OCI-LY7 (cell line): ENCODE measurements around the gene METTL21C. TPM values are rescaled to one million over a fixed set of nuclear protein-coding genes. Genes with fewer than 3 reads are reported as not detected.

Experiments
- BruUV-seq: library from RNA; stranded (reverse); fragments of 400-500 nt; replicated peaks from 2 replicates; lab custom pipeline; 2021; lab: Mats Ljungman, UMichigan
- CTCF ChIA-PET: fragments of 300-600 bp; sonication (Branson Sonifier 250); formaldehyde crosslinking; loops from one replicate; lab custom pipeline; 2022; ENCODE audit warnings: antibody characterized with exemption; ENCODE audit not compliant: unreplicated experiment; lab: Charles Lee
- POLR2A ChIA-PET: fragments of 300-600 bp; sonication (Branson Sonifier 250); formaldehyde crosslinking; loops from one replicate; lab custom pipeline; 2022; ENCODE audit warnings: antibody characterized with exemption; lab: Charles Lee
- DNase-seq: peaks from one replicate; pipeline ENCODE4 v3.0.0-alpha.2; 2015; ENCODE audit warnings: low spot score
- H2AFZ ChIP-seq: fragments of 200-600 bp; sonication (generic), shearing (Covaris generic); 2 replicates; pipeline ENCODE4 v1.6.1; 2014; ENCODE audit warnings: mild to moderate bottlenecking, antibody characterized with exemption, low read length, moderate library complexity
- H3K27ac ChIP-seq: fragments of 200-600 bp; sonication (generic); 2 replicates; pipeline ENCODE4 v1.5.1; 2014; ENCODE audit warnings: mixed run types, low read depth, mild to moderate bottlenecking, moderate library complexity, low read length, inconsistent platforms; ENCODE audit not compliant: poor library complexity, severe bottlenecking
- H3K36me3 ChIP-seq: fragments of 200-600 bp; sonication (generic); 2 replicates; pipeline ENCODE4 v1.6.1; 2014; ENCODE audit warnings: mild to moderate bottlenecking, antibody characterized with exemption, low read length, moderate library complexity, mixed read lengths; ENCODE audit not compliant: insufficient read depth
- H3K4me1 ChIP-seq: fragments of 200-600 bp; sonication (generic); 2 replicates; pipeline ENCODE4 v1.5.1; 2014; ENCODE audit warnings: mild to moderate bottlenecking, low read length; ENCODE audit not compliant: insufficient read depth, poor library complexity, severe bottlenecking
- H3K4me2 ChIP-seq: fragments of 200-600 bp; sonication (generic); 2 replicates; pipeline ENCODE4 v1.6.1; 2014; ENCODE audit warnings: mild to moderate bottlenecking, low read length
- H3K4me3 ChIP-seq: fragments of 200-600 bp; sonication (generic); 2 replicates; pipeline ENCODE4 v1.5.1; 2014; ENCODE audit warnings: mild to moderate bottlenecking, low read depth, low read length; ENCODE audit not compliant: poor library complexity, severe bottlenecking
- H3K79me2 ChIP-seq: fragments of 200-600 bp; sonication (generic); 2 replicates; pipeline ENCODE4 v1.6.1; 2016; ENCODE audit warnings: low read depth, mild to moderate bottlenecking, low read length, moderate library complexity, mixed read lengths; ENCODE audit not compliant: insufficient read depth
- H3K9me2 ChIP-seq: fragments of 200-600 bp; sonication (generic); 2 replicates; pipeline ENCODE4 v1.6.1; 2016; ENCODE audit warnings: mild to moderate bottlenecking, low read length, mixed read lengths; ENCODE audit not compliant: insufficient read depth
- H3K9me3 ChIP-seq: fragments of 200-600 bp; sonication (generic); 2 replicates; pipeline ENCODE4 v1.6.1; 2014; ENCODE audit warnings: mild to moderate bottlenecking, mixed run types, low read length, mixed read lengths
- H4K20me1 ChIP-seq: fragments of 200-600 bp; sonication (generic); 2 replicates; pipeline ENCODE4 v1.6.1; 2014; ENCODE audit warnings: mild to moderate bottlenecking, antibody characterized with exemption, low read length, moderate library complexity, mixed read lengths; ENCODE audit not compliant: insufficient read depth
- EZH2phosphoT487 ChIP-seq: fragments of 200-600 bp; sonication (generic); IDR thresholded peaks from 2 replicates; pipeline ENCODE4 v1.6.1; 2018; ENCODE audit warnings: low read depth, borderline replicate concordance, mild to moderate bottlenecking, mixed run types, antibody characterized with exemption, low read length, moderate library complexity, mixed read lengths
- intact Hi-C: fragments of 100-400 bp; cut with micrococcal nuclease; formaldehyde crosslinking; loops from one replicate; pipeline ENCODE4 v1.10.0; 2022; ENCODE audit not compliant: unreplicated experiment
- total RNA-seq, 2 experiments: library from RNA; depleted of rRNA in 1 of 2; stranded (reverse); fragments of >200 nt in 1 of 2; shearing (Covaris generic) in 1 of 2; gene quantifications; 2 replicates each; pipeline ENCODE4 v1.2.3, GENCODE V29; 2014 to 2022
- TF ChIP-seq, protein P1 (sequence below): fragments of 200-600 bp; sonication (generic); conservative IDR thresholded peaks from 2 replicates; pipeline ENCODE4 v1.5.1; 2014; ENCODE audit warnings: mild to moderate bottlenecking, antibody characterized with exemption, low read length, moderate library complexity, mixed read lengths

The METTL21C gene
- total RNA-seq, 2 experiments from 2014 or later, result not detected

DNA sequence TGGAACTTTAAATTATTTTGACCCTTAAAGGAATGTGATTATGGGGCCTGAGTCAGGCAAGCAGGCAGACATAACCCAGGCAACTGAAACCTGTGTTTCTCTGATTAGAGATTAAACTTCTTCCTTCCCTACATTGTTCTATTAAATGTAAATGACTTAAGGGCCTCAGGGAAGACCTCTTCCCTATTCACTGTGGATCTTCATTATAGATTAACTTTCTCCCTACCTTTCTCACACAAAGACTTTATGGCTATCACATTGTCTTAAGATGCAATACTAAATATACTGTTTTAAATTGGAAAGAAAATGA, 8.8 kb upstream of the METTL21C start:
- no peak overlapping the region for H3K4me3 ChIP-seq
- no peak for DNase-seq
- no TSS peak for BruUV-seq
- intact Hi-C loops, result no loop called here
- CTCF ChIA-PET, result no interaction called here
- H2AFZ ChIP-seq, result no peak overlapping the region
- no peaks in the 10 kb centered on the region for H3K9me3 ChIP-seq
- H3K4me1 ChIP-seq, result no peaks in the 10 kb centered on the region
- no peak overlapping the region for H3K4me2 ChIP-seq
- no peaks in the 10 kb centered on the region for H3K36me3 ChIP-seq
- no peaks in the 10 kb centered on the region for H3K9me2 ChIP-seq
- no peaks in the 10 kb centered on the region for H3K79me2 ChIP-seq
- no peak for TF ChIP-seq EZH2phosphoT487
- TF ChIP-seq, protein P1, sequence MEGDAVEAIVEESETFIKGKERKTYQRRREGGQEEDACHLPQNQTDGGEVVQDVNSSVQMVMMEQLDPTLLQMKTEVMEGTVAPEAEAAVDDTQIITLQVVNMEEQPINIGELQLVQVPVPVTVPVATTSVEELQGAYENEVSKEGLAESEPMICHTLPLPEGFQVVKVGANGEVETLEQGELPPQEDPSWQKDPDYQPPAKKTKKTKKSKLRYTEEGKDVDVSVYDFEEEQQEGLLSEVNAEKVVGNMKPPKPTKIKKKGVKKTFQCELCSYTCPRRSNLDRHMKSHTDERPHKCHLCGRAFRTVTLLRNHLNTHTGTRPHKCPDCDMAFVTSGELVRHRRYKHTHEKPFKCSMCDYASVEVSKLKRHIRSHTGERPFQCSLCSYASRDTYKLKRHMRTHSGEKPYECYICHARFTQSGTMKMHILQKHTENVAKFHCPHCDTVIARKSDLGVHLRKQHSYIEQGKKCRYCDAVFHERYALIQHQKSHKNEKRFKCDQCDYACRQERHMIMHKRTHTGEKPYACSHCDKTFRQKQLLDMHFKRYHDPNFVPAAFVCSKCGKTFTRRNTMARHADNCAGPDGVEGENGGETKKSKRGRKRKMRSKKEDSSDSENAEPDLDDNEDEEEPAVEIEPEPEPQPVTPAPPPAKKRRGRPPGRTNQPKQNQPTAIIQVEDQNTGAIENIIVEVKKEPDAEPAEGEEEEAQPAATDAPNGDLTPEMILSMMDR, result no peak
- H4K20me1 ChIP-seq, result no peaks in the 10 kb centered on the region
- H3K27ac ChIP-seq, result no peak overlapping the region
- POLR2A ChIA-PET, result no interaction called here

DNA sequence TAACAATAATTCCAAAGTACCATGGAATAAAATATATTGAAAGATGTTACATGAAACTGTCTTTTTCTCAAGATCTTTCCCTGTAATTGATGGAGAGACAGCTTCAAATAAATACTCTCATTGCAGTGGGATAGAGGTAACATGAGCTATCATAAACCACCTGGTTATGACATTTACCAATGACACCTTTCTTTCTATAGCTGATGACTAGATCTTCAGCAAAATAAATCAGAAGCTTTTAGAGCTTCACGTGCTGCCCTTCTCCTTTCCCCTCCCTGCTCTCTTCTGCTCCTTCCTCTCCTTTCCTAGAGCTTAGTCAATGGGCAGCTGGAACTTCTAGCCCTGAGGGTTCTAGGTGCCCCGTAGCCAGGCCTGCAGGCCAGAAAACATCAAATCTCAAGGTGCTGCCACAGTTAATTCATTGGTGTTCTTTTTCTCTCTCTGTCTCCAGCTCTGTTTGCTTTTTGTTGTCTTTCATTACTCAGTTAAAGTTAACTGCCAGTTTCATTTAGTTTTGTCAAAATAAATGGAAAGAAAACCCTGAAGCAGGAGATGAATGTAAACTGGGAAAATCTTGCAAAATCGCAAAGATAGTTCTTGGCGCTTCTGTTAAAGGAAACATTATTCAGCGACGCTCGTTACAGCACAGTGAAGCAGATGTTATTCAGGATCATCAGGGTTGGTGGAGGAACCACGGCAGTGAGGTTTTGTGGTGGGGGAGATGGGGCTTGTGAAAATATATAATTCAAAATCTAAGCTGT, 8.3 kb upstream of the METTL21C start:
- H3K4me2 ChIP-seq, result no peak overlapping the region
- no peak for TF ChIP-seq EZH2phosphoT487
- TF ChIP-seq, protein P1, result no peak
- H3K36me3 ChIP-seq, result no peaks in the 10 kb centered on the region
- H3K9me2 ChIP-seq, result no peaks in the 10 kb centered on the region
- ChIA-PET CTCF (no interaction called here), POLR2A (no interaction called here)
- no TSS peak for BruUV-seq
- no peak for DNase-seq
- no peaks in the 10 kb centered on the region for H4K20me1 ChIP-seq
- no peaks in the 10 kb centered on the region for H3K4me1 ChIP-seq
- intact Hi-C loops, result no loop called here
- no peaks in the 10 kb centered on the region for H3K9me3 ChIP-seq
- no peaks in the 10 kb centered on the region for H3K79me2 ChIP-seq
- H3K27ac ChIP-seq, result no peak overlapping the region
- H3K4me3 ChIP-seq, result no peak overlapping the region
- no peak overlapping the region for H2AFZ ChIP-seq

DNA sequence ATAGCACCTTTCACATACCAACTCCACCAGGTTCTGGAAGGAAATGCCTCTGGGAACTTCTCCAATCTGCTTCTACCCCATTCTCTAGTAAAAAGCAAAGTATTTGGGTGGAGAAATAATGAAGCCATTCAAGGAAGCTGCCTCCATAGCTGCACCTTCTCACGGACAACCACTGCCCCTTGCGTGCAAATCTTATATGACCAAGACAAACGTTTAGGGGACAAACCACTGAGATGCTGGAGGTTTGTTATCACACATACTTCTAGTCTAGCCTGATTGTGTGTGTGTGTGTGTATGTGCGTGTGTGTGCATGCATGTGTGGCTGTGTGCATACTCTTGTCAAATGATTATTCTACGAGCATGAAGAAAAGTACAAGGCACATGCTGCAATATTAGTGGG, 6.5 kb upstream of the METTL21C start:
- BruUV-seq, result no TSS peak

More for the DNA sequence above, 6.5 kb upstream of the METTL21C start:
- H3K9me2 ChIP-seq, result no peaks in the 10 kb centered on the region
- no peaks in the 10 kb centered on the region for H3K79me2 ChIP-seq
- no peak for TF ChIP-seq EZH2phosphoT487
- TF ChIP-seq, protein P1, result no peak
- intact Hi-C loops, result no loop called here
- POLR2A ChIA-PET, result interaction anchor here (0.6 kb wide), 1 partner anchor 23 kb away, joined by 3 read pairs; no protein-coding TSS in a partner anchor
- H4K20me1 ChIP-seq, result no peaks in the 10 kb centered on the region
- H3K36me3 ChIP-seq, result no peaks in the 10 kb centered on the region
- no peak overlapping the region for H3K4me2 ChIP-seq
- H3K27ac ChIP-seq, result no peak overlapping the region
- H2AFZ ChIP-seq, result no peak overlapping the region
- no peak overlapping the region for H3K4me3 ChIP-seq
- H3K4me1 ChIP-seq, result no peaks in the 10 kb centered on the region
- CTCF ChIA-PET, result no interaction called here
- H3K9me3 ChIP-seq, result no peaks in the 10 kb centered on the region
- DNase-seq, result no peak
